Measurements from ENCODE around the gene RNF11.

The RNF11 gene

GRCh38 chr1:51235673-51236530, at the start of gene RNF11:
TSS of gene RNF11 (plus strand) at chr1:51236273. CDS start at chr1:51236757, 484 bp downstream.
- peak within 1 kb of the TSS; percentile 62 for H3K27ac ChIP-seq (ENCODE audit: low read depth, low read length)

DNA sequence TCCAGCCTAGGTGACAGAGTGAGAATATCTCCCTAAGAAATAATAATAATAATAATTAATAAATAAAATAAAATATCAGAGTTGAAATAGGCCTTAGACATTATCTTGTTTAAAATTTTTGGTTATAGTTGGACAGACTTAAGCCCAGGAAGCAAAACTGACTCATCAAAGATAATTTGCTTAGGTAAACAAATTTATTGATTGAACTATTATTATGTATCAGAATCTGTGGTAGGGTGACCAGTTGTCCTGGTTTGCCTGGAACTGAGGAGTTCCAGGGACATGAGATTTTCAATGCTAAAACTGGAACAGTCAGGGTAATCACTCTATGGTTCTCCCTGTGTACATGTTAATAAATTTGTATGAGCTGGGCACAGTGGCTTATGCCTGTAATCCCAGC, 47.8 kb upstream of the RNF11 start:
- H3K27me3 ChIP-seq (ENCODE audit: control insufficient read depth, insufficient read depth, low read length): no peaks in the 10 kb centered on the region
- no peaks in the 10 kb centered on the region for H3K9me3 ChIP-seq (ENCODE audit: control insufficient read depth, insufficient read depth, low read depth, low read length)
- no peak overlapping the region for H3K27ac ChIP-seq (ENCODE audit: low read depth, low read length)
- no peaks in the 10 kb centered on the region for H3K36me3 ChIP-seq (ENCODE audit: control insufficient read depth, insufficient read depth, low read length)
- no peak overlapping the region for H3K9ac ChIP-seq (ENCODE audit: low read length)
- H3K4me1 ChIP-seq (ENCODE audit: control insufficient read depth, insufficient read depth, low read length): no peaks in the 10 kb centered on the region
- H3K4me3 ChIP-seq (ENCODE audit: low read depth, low read length): no peak overlapping the region

More at GRCh38 chr1:51235673-51236530, at the start of gene RNF11:
- Histone ChIP-seq H3K27me3 (ENCODE audit: control insufficient read depth, insufficient read depth, low read length) (peaks cover 4% of the 10 kb centered on the region; the same call in 1 of the 2 replicates), H3K9me3 (ENCODE audit: control insufficient read depth, insufficient read depth, low read depth, low read length) (no peaks in the 10 kb centered on the region), H3K9ac (ENCODE audit: low read length) (peak within 1 kb of the TSS; percentile 93), H3K4me1 (ENCODE audit: control insufficient read depth, insufficient read depth, low read length) (peaks cover 18% of the 10 kb centered on the region), H3K36me3 (ENCODE audit: control insufficient read depth, insufficient read depth, low read length) (no peaks in the 10 kb centered on the region), H3K4me3 (ENCODE audit: low read depth, low read length) (peak within 1 kb of the TSS; percentile 92)

DNA sequence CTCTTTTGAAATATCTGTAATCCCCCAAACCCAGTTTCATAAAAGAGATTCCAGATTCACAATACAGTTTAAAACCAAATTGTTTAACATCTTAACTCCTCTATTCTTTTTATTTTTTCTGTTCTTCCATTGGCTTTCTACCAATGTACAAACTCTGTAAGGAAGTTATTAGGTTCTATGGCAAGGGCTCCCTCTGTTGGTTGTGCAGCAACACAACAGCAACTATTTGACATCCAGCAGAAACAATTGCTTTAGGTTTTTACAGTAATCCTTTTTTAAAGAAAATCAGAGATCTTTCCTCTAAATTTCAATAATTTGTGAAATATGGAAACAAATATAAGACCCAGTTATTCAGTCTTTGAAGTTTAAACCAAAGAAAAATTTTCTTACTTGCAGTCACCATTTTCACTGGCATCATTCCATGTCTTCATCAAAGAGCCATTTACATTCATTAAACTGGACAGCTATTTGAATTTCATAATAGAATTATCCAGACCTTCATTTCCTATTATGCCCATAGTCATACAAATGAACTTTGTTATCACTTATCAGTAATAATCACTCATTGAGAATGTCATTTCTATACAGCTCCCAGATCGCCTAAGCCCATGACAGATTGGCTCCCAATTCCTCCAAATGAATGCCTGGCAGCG, 46.5 kb upstream of the RNF11 start:
- no peaks in the 10 kb centered on the region for H3K36me3 ChIP-seq (ENCODE audit: control insufficient read depth, insufficient read depth, low read length)
- no peak overlapping the region for H3K27ac ChIP-seq (ENCODE audit: low read depth, low read length)
- no peak overlapping the region for H3K9ac ChIP-seq (ENCODE audit: low read length)
- H3K4me1 ChIP-seq (ENCODE audit: control insufficient read depth, insufficient read depth, low read length): no peaks in the 10 kb centered on the region
- H3K4me3 ChIP-seq (ENCODE audit: low read depth, low read length): no peak overlapping the region
- no peaks in the 10 kb centered on the region for H3K9me3 ChIP-seq (ENCODE audit: control insufficient read depth, insufficient read depth, low read depth, low read length)
- H3K27me3 ChIP-seq (ENCODE audit: control insufficient read depth, insufficient read depth, low read length): no peaks in the 10 kb centered on the region

DNA sequence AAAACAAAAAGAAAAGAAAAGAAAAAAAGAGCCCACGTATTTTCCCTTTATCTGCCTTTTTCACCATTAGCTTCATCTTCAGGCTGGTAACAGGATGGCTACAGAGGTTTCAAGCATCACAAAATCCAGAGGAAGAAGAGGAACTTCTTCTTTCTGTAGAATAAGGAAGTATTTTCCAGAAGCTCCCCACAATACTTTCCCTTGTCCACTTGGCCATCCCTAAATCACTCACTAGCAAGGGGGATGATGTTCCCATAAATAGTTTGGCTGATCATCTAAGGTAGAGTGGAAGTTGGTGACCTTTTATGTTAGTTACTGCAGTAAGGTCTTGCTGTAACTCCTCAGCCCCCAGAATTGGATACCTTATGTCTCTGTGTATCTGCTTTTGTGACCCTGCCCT, 45.1 kb upstream of the RNF11 start:
- H3K36me3 ChIP-seq (ENCODE audit: control insufficient read depth, insufficient read depth, low read length): no peaks in the 10 kb centered on the region
- H3K9me3 ChIP-seq (ENCODE audit: control insufficient read depth, insufficient read depth, low read depth, low read length): no peaks in the 10 kb centered on the region
- H3K27ac ChIP-seq (ENCODE audit: low read depth, low read length): no peak overlapping the region
- no peak overlapping the region for H3K4me3 ChIP-seq (ENCODE audit: low read depth, low read length)
- H3K4me1 ChIP-seq (ENCODE audit: control insufficient read depth, insufficient read depth, low read length): no peaks in the 10 kb centered on the region
- H3K27me3 ChIP-seq (ENCODE audit: control insufficient read depth, insufficient read depth, low read length): no peaks in the 10 kb centered on the region
- H3K9ac ChIP-seq (ENCODE audit: low read length): no peak overlapping the region

- Histone ChIP-seq H3K4me1 (ENCODE audit: control insufficient read depth, insufficient read depth, low read length) (no peaks in the 10 kb centered on the region), H3K36me3 (ENCODE audit: control insufficient read depth, insufficient read depth, low read length) (no peaks in the 10 kb centered on the region), H3K9me3 (ENCODE audit: control insufficient read depth, insufficient read depth, low read depth, low read length) (no peaks in the 10 kb centered on the region), H3K27me3 (ENCODE audit: control insufficient read depth, insufficient read depth, low read length) (no peaks in the 10 kb centered on the region), H3K9ac (ENCODE audit: low read length) (no peak overlapping the region), H3K27ac (ENCODE audit: low read depth, low read length) (no peak overlapping the region), H3K4me3 (ENCODE audit: low read depth, low read length) (no peak overlapping the region)
These were observed 43.7 kb upstream of the RNF11 start for GRCh38 chr1:51192213-51192843.

DNA sequence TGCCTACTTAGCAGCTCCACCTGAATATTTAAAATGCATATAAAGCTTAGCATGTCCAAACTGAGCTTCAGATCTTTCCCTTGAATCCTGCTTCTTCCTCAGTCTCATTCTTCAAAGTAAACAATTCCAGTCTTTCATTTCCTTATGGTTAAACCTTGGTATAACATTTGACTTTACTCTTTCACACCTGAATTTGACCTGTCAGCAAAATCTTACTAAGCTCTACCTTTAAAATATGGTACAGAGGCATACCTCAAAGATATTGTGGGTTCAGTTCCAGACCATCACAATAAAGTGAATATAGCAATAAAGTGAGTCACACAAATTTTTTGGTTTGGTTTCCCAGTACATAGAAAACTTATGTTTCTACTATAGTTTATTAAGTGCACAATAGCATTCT, 42.5 kb upstream of the RNF11 start:
- no peaks in the 10 kb centered on the region for H3K4me1 ChIP-seq (ENCODE audit: control insufficient read depth, insufficient read depth, low read length)
- H3K9me3 ChIP-seq (ENCODE audit: control insufficient read depth, insufficient read depth, low read depth, low read length): no peaks in the 10 kb centered on the region
- no peaks in the 10 kb centered on the region for H3K36me3 ChIP-seq (ENCODE audit: control insufficient read depth, insufficient read depth, low read length)
- no peaks in the 10 kb centered on the region for H3K27me3 ChIP-seq (ENCODE audit: control insufficient read depth, insufficient read depth, low read length)
- no peak overlapping the region for H3K9ac ChIP-seq (ENCODE audit: low read length)
- no peak overlapping the region for H3K4me3 ChIP-seq (ENCODE audit: low read depth, low read length)
- H3K27ac ChIP-seq (ENCODE audit: low read depth, low read length): no peak overlapping the region

GRCh38 chr1:51203121-51203873, 32.8 kb upstream of the RNF11 start:
- Histone ChIP-seq H3K9ac (ENCODE audit: low read length) (no peak overlapping the region), H3K27ac (ENCODE audit: low read depth, low read length) (no peak overlapping the region), H3K4me1 (ENCODE audit: control insufficient read depth, insufficient read depth, low read length) (no peaks in the 10 kb centered on the region), H3K4me3 (ENCODE audit: low read depth, low read length) (no peak overlapping the region), H3K27me3 (ENCODE audit: control insufficient read depth, insufficient read depth, low read length) (no peaks in the 10 kb centered on the region), H3K9me3 (ENCODE audit: control insufficient read depth, insufficient read depth, low read depth, low read length) (no peaks in the 10 kb centered on the region), H3K36me3 (ENCODE audit: control insufficient read depth, insufficient read depth, low read length) (no peaks in the 10 kb centered on the region)

DNA sequence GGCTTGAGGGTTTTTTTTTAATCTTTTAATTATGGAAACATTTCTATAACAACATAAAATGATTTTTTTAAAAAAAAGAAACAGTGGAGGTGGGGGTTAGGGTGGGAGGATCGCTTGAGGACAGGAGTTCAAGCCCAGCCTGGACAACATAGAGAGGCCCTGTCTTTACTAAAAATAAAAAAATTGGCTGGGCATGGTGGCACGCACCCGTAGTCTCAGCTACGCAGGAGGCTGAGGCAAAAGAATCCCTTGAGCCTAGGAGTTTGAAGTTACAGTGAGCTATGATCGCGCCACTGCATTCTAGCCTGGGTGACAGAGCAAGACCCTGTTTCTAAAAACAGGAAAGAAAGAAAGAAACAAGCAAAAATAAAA, 32.2 kb upstream of the RNF11 start:
- no peaks in the 10 kb centered on the region for H3K4me1 ChIP-seq (ENCODE audit: control insufficient read depth, insufficient read depth, low read length)
- no peak overlapping the region for H3K9ac ChIP-seq (ENCODE audit: low read length)
- no peaks in the 10 kb centered on the region for H3K9me3 ChIP-seq (ENCODE audit: control insufficient read depth, insufficient read depth, low read depth, low read length)
- no peaks in the 10 kb centered on the region for H3K36me3 ChIP-seq (ENCODE audit: control insufficient read depth, insufficient read depth, low read length)
- H3K27ac ChIP-seq (ENCODE audit: low read depth, low read length): no peak overlapping the region
- no peaks in the 10 kb centered on the region for H3K27me3 ChIP-seq (ENCODE audit: control insufficient read depth, insufficient read depth, low read length)
- no peak overlapping the region for H3K4me3 ChIP-seq (ENCODE audit: low read depth, low read length)

GRCh38 chr1:51210055-51210454, 26.0 kb upstream of the RNF11 start:
- no peak overlapping the region for H3K9ac ChIP-seq (ENCODE audit: low read length)
- no peaks in the 10 kb centered on the region for H3K27me3 ChIP-seq (ENCODE audit: control insufficient read depth, insufficient read depth, low read length)
- no peaks in the 10 kb centered on the region for H3K4me1 ChIP-seq (ENCODE audit: control insufficient read depth, insufficient read depth, low read length)
- no peaks in the 10 kb centered on the region for H3K36me3 ChIP-seq (ENCODE audit: control insufficient read depth, insufficient read depth, low read length)
- H3K9me3 ChIP-seq (ENCODE audit: control insufficient read depth, insufficient read depth, low read depth, low read length): no peaks in the 10 kb centered on the region
- H3K4me3 ChIP-seq (ENCODE audit: low read depth, low read length): no peak overlapping the region
- no peak overlapping the region for H3K27ac ChIP-seq (ENCODE audit: low read depth, low read length)

- Histone ChIP-seq H3K9ac (ENCODE audit: low read length) (no peak overlapping the region), H3K9me3 (ENCODE audit: control insufficient read depth, insufficient read depth, low read depth, low read length) (no peaks in the 10 kb centered on the region), H3K36me3 (ENCODE audit: control insufficient read depth, insufficient read depth, low read length) (no peaks in the 10 kb centered on the region), H3K27me3 (ENCODE audit: control insufficient read depth, insufficient read depth, low read length) (no peaks in the 10 kb centered on the region), H3K4me3 (ENCODE audit: low read depth, low read length) (no peak overlapping the region), H3K4me1 (ENCODE audit: control insufficient read depth, insufficient read depth, low read length) (no peaks in the 10 kb centered on the region), H3K27ac (ENCODE audit: low read depth, low read length) (no peak overlapping the region)
These were observed 25.4 kb upstream of the RNF11 start for GRCh38 chr1:51210676-51211075.

Data from HUES6 (cell line).